ENCODE data around the gene LSR.

LSR gene

DNA sequence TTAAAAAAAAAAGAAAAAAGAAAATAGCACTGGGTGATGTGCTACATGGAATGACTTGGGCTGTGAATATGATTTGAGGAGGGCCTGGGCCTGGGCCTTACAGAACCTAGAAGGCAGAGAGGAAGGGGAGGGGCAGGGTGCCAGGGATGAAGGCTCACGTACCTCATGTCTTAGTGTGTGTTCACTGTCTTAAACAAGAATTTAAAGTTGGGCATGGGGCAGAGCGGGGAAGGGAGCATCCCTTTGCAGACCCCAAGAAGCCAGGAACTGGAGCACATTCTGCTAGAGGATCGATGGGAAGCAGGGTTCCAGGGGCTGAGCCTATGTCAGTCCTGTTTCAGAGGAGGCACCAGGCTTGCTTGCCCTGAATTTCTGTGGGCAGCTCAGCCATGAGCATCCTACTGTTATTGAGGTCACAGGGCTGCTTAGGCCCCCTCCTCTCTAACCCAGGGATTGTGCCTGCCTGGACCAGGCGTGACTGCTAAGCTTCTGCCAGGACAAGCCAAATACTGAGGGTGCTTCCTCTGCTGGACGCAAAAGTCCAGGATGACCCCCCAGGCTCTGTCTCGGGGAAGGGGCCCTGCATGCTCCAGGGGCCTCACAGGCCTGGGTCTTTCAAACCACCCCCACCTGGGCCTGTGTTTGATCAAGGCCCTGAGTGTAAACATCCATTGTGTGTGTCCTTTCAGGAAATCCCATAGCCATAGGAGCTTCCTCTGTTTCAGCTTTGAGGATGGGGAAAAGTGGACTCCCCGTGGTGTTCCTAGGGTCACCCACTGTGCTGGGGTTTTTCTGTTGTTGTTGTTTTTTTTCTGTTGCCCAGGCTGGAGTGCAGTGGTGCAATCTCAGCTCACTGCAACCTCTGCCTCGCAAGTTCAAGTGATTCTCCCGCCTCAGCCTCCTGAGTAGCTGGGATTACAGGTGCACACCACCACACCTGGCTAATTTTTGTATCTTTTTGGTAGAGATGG, 4.8 kb downstream of the LSR start:
- H3K4me3 Mint-ChIP-seq = no peak overlapping the region
- H3K4me1 Mint-ChIP-seq = peaks cover 53% of the 10 kb centered on the region
- no peaks in the 10 kb centered on the region for H3K36me3 Mint-ChIP-seq
- H3K27ac Mint-ChIP-seq = peak overlapping the region; percentile 19
- no peaks in the 10 kb centered on the region for H3K9me3 Mint-ChIP-seq
- H3K27me3 Mint-ChIP-seq = no peaks in the 10 kb centered on the region

DNA sequence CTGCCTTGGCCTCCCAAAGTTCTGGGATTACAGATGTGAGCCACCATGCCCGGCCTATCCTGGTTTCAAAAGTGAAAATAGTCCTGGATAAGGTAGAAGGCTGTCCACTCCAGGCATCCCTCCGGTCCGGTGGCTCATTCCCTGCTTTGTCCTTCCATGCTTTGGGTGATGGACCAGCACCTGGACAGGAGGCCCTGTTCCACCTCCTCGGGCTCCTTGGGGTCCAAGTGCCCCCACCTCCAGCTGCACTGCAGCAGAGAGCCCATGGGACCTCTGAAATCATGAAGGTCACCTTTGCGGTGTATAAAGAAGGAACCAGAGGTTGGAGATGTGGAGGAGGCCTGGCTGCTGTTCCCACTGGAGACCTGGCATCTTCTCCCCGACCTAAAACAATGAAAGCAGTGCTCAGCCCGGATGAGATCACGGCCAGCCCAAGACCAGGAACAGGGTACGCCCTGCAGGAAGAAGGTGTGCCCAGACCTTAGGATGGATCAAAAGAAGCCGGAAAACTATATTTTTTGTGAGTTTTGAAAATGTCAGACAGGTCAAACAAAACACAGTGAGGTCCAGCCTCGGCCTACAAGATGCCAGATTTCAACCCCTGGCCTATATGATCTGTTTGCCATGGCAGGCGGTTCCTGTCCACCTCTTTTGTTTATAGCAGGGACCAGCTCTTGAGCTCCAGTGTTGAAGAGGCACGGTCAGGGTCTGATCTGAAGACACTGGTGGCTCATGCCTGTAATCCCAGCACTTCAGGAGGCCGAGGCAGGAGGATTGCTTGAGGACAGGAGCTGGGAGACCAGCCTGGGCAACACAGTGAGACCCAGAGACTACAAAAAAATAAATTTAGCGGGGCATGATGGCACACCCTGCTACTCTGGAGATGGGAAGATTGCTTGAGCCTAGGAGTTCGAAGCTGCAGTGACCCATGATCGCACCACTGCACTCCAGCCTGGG, 5.8 kb downstream of the LSR start:
- Mint-ChIP-seq H3K4me3 (no peak overlapping the region), H3K4me1 (peaks cover 43% of the 10 kb centered on the region), H3K27me3 (no peaks in the 10 kb centered on the region), H3K36me3 (no peaks in the 10 kb centered on the region), H3K27ac (peak overlapping the region; percentile 79), H3K9me3 (no peaks in the 10 kb centered on the region)

DNA sequence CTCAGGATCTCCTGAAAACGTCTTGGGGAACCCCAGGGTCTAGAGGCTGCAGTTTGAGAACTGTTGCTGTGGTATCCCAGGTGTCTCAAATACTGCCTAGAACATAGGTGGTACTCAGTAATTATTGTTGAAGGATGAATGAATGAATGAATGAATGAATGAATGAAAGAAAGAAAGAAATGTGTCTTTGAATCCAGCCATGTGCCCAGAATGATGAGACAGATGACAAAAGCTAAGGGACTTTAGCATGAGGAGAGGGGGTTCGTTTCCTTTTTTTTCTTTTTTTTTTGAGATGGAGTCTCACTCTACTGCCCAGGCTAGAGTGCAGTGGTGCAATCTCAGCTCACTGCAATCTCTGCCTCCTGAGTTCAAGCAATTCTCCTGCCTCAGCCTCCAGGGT, 7.8 kb downstream of the LSR start:
- H3K4me3 Mint-ChIP-seq = no peak overlapping the region
- no peaks in the 10 kb centered on the region for H3K27me3 Mint-ChIP-seq
- no peaks in the 10 kb centered on the region for H3K9me3 Mint-ChIP-seq
- H3K36me3 Mint-ChIP-seq = peaks cover 1% of the 10 kb centered on the region
- peak overlapping the region; percentile 84 for H3K27ac Mint-ChIP-seq
- peaks cover 33% of the 10 kb centered on the region for H3K4me1 Mint-ChIP-seq

DNA sequence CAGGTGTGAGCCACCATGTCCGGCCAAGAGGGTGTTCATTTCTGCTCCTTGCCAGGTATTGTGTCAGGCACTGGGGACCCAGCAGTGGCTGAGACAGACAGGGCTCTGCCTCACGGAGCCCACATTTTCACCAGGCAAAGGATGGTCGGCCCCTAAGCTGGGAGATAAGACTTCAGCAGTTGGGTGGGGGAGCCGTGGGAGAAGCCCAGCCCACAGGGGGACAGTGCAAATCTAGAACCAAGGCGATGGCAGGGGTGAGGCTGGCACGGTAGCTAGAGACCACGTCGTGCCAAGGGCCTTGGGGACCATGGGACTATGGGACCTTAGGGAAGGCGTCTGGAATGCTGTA, 8.3 kb downstream of the LSR start:
- peak overlapping the region; percentile 63 for H3K27ac Mint-ChIP-seq
- no peak overlapping the region for H3K4me3 Mint-ChIP-seq
- no peaks in the 10 kb centered on the region for H3K27me3 Mint-ChIP-seq
- no peaks in the 10 kb centered on the region for H3K9me3 Mint-ChIP-seq
- peaks cover 1% of the 10 kb centered on the region for H3K36me3 Mint-ChIP-seq
- peaks cover 33% of the 10 kb centered on the region for H3K4me1 Mint-ChIP-seq

DNA sequence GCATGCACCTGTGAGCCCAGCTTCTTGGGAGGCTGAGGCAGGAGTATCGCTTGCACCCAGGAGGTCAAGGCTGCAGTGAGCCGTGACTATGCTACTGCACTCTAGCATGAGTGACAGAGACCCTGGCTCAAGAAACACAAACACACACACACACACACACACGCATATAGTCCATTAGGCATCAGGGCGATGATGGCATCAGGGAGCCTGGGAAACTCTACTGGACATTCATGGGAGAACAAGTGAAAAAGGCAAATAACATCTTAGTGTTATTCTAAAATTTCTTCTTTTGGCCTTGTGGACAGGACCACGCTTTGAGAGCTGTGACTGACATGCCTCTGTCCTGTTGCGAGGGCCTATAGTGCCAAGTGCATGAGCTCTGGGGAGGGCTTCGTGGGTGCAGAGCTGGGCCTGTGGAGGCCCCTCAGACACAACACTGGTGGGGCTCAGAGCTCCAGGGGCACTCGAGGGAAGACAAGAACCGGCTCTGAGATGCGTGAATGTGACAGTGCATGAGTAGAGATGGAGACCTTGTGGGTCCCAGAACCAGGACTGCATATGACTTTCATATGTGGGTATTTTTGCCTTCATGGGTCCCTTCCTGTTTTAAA, 12.0 kb downstream of the LSR start:
- Mint-ChIP-seq H3K36me3 (peaks cover 3% of the 10 kb centered on the region), H3K4me1 (peaks cover 43% of the 10 kb centered on the region), H3K27me3 (no peaks in the 10 kb centered on the region), H3K9me3 (no peaks in the 10 kb centered on the region), H3K27ac (no peak overlapping the region), H3K4me3 (no peak overlapping the region)

DNA sequence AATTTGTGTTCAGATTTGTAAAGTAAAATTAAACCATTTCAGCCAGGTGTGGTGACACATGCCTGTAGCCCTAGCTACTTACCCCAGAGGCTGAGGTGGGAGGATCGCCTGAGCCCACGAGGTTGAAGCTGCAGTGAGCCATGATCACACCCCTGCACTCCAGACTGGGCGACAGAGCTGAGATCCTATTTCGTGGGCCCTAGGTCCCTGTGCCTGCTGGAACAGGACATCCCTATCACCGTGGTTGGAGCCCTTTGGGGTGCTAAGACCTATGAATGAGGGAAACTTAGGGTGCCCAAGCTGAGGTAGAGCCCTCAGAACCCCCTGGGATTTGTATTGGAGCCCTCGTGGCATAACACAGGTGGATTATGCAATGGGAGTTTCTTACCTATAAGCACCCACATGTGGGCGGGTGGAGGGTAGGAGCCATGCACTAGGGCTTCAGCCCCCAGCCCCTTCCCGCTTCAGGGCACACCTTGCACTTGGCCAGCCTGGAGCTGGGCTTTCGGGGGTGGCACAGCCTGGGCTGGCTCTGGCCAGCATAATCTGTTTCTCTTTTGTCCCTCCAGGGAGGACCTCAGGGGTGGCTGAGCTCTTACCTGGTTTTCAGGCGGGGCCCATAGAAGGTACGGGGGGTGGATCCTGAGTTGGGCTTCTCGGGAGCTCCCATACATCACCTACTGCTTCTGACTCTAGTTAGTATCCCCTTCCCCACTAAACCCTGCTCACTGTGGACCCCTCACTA, 12.7 kb downstream of the LSR start:
- H3K27ac Mint-ChIP-seq = peak overlapping the region; percentile 59
- peaks cover 3% of the 10 kb centered on the region for H3K36me3 Mint-ChIP-seq
- no peaks in the 10 kb centered on the region for H3K27me3 Mint-ChIP-seq
- peaks cover 46% of the 10 kb centered on the region for H3K4me1 Mint-ChIP-seq
- H3K4me3 Mint-ChIP-seq = no peak overlapping the region
- no peaks in the 10 kb centered on the region for H3K9me3 Mint-ChIP-seq

DNA sequence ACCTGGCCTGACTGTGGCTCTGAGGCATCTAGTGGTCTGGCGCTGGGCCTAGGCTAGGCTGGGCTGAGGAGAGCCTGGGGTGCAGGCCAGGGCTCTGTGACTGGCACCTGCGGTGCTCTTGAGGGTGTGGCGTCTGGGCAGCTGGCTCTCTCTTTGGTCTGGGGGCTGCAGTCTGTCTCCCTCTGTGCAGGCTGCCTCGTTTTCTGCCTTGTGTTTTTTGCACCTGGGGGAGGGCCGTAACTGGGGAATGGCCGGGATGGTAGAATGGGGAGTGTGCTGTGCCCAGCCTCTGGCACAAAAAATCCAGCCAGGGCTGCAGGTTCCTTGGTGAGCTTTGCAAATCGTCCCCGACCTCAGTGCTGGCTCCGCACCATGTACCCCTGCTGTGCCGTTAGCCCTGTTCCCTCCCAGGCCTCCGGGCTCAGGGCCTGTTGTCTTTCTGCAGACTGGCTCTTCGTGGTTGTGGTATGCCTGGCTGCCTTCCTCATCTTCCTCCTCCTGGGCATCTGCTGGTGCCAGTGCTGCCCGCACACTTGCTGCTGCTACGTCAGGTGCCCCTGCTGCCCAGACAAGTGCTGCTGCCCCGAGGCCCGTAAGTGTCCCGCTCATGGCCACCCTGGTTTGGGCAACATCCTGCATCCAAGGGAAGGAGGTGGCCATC, 13.4 kb downstream of the LSR start:
- Mint-ChIP-seq H3K27me3 (no peaks in the 10 kb centered on the region), H3K4me1 (peaks cover 40% of the 10 kb centered on the region), H3K4me3 (no peak overlapping the region), H3K27ac (peak overlapping the region; percentile 41), H3K36me3 (peaks cover 3% of the 10 kb centered on the region), H3K9me3 (no peaks in the 10 kb centered on the region)

DNA sequence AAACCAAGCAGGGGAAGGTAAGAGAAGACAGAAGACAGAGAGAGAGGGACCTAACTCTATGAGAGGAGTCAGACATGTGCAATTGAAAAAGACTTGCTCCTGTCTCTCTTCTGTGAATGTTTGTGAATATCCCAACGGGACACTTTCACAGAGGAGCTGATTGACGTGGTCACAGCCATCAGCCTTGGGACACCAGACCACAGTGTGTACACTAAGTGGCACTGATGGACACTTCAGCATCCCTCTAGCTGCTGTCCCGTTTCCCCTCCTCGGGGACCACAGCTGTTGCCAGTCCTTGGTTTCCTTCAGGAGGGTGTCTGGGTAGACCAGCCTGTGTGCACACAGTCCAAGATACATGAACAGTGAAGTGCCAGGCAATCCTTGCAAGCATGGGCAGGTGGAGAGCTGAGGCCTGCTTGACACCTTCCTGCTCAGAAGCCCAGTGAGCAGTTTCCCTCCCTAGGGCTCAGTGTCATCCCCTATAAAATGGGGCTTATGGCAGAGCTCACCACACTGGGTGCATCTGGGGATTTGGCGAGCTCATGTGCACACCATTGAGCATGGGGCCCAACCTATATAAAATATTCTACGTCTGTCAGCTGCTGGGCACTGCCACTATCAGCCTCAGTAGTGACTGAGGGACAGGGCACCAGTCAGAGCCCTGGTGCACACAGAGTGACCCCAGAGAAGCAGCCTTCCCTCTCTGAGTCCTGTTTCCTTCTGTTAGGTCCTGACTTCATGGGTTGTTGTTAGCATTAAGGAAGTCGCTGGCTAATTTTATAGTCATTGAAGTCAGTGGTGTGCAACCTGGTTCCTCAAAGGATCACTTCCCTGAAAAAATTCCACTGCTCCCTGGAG, 15.7 kb downstream of the LSR start:
- H3K27me3 Mint-ChIP-seq = no peaks in the 10 kb centered on the region
- H3K9me3 Mint-ChIP-seq = no peaks in the 10 kb centered on the region
- peaks cover 3% of the 10 kb centered on the region for H3K36me3 Mint-ChIP-seq
- H3K27ac Mint-ChIP-seq = peak overlapping the region; percentile 43
- no peak overlapping the region for H3K4me3 Mint-ChIP-seq
- H3K4me1 Mint-ChIP-seq = peaks cover 32% of the 10 kb centered on the region

DNA sequence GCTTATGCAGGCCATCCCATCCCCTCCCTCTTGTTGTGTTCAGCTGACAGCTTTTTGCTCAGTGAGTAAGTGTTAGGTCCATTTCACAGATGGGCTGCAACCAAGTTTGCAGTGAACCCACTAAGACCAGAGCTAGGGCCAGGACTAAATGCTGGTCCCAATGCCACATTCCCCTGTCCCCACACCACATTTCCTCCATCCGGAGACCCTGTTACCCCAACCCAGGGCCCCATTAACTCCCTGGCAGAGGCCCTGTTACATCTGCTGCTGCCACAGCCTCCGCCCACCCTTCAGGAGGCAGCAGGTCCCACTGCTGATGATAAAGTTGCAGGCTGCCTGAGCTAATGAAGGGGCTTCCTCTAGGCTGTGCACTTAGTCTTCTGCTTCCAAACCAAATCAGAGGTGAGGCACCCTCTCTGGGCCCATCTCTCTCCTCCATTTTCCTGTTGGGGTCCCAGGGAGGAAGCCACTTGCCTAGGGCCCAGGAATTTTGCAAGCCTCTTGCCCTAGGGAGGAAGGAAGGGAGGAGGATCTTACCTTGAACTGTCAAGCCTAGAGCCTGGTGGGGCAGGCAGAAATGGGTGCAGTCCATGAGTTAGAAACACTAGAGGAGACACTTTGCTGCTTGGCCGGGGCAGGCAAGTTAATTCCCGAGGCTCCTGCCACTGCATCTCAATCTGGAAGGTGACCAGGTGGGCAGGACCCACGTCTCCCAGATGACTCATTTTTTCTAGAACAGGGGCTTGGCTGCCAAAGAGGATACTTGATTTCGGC, 16.5 kb downstream of the LSR start:
- Mint-ChIP-seq H3K4me3 (peak overlapping the region; percentile 81), H3K36me3 (peaks cover 2% of the 10 kb centered on the region), H3K4me1 (peaks cover 32% of the 10 kb centered on the region), H3K27me3 (no peaks in the 10 kb centered on the region), H3K27ac (peak overlapping the region; percentile 70), H3K9me3 (no peaks in the 10 kb centered on the region)

DNA sequence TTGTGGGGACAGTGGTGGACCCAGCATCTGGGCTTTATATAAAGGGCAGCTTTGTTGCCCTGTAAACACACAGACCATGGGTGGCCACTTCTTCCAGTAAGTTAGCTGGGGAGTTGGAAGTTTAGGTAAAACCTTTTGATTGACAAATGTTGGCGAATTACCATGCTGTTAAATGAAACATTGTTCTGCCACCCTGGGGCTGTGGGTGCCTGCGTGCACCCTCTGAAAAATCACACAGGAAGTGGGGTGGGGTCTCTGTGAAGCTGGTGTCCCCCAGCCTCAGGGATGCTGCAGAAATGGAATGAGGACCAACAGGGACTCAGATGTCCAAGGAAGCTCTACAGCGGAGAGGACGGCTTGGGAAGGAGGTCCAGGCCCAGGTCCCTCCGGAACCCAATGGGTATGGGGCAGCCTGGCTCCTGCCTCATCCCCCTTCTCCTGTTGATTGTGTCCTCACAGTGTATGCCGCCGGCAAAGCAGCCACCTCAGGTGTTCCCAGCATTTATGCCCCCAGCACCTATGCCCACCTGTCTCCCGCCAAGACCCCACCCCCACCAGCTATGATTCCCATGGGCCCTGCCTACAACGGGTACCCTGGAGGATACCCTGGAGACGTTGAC, 17.2 kb downstream of the LSR start:
- Mint-ChIP-seq H3K4me1 (peaks cover 32% of the 10 kb centered on the region), H3K27me3 (no peaks in the 10 kb centered on the region), H3K4me3 (peak overlapping the region; percentile 81), H3K36me3 (peaks cover 2% of the 10 kb centered on the region), H3K9me3 (no peaks in the 10 kb centered on the region), H3K27ac (peak overlapping the region; percentile 87)

DNA sequence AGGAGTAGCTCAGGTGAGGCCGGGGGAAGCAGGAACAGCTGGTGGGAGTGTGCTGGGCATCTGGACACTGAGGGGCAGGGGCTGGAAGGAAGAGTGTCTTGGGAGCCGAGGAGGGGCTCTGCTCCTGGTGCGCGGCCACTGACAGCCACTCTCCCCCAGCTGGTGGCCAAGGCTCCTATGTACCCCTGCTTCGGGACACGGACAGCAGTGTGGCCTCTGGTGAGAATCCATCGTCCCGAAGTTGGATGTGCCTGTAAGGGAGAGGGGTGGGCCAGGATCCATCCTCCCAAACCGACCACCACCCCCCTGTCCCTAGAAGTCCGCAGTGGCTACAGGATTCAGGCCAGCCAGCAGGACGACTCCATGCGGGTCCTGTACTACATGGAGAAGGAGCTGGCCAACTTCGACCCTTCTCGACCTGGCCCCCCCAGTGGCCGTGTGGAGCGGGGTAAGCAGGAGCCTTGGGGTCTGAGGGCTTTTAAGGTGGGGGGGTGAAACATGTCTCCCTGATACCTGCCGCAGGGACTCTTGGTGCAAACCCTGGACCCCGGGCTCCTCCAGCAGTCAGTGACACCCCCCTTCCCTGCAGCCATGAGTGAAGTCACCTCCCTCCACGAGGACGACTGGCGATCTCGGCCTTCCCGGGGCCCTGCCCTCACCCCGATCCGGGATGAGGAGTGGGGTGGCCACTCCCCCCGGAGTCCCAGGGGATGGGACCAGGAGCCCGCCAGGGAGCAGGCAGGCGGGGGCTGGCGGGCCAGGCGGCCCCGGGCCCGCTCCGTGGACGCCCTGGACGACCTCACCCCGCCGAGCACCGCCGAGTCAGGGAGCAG, 17.9 kb downstream of the LSR start:
- Mint-ChIP-seq H3K27ac (peak overlapping the region; percentile 98), H3K4me1 (peaks cover 38% of the 10 kb centered on the region)

DNA sequence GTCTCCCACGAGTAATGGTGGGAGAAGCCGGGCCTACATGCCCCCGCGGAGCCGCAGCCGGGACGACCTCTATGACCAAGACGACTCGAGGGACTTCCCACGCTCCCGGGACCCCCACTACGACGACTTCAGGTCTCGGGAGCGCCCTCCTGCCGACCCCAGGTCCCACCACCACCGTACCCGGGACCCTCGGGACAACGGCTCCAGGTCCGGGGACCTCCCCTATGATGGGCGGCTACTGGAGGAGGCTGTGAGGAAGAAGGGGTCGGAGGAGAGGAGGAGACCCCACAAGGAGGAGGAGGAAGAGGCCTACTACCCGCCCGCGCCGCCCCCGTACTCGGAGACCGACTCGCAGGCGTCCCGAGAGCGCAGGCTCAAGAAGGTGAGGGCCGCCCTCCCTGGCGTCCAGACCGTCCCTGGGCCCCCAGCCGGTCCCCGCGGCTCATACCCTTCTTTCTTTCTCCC, 18.6 kb downstream of the LSR start:
- Mint-ChIP-seq H3K27ac (peak overlapping the region; percentile 98), H3K4me1 (peaks cover 44% of the 10 kb centered on the region), H3K9me3 (no peaks in the 10 kb centered on the region), H3K27me3 (no peaks in the 10 kb centered on the region), H3K36me3 (peaks cover 2% of the 10 kb centered on the region), H3K4me3 (peak overlapping the region; percentile 95)

More for the DNA sequence above, 17.9 kb downstream of the LSR start:
- H3K27me3 Mint-ChIP-seq = no peaks in the 10 kb centered on the region
- peaks cover 2% of the 10 kb centered on the region for H3K36me3 Mint-ChIP-seq
- peak overlapping the region; percentile 95 for H3K4me3 Mint-ChIP-seq
- H3K9me3 Mint-ChIP-seq = no peaks in the 10 kb centered on the region

Measured in activated naive CD4-positive, alpha-beta T cell treated with anti-CD3 and anti-CD28 coated beads, Interleukin-2, amount 50 U/mL, for 24 hours (primary cell).